Measurements from ENCODE around the gene PIGC. TPM values are rescaled to one million over a fixed set of nuclear protein-coding genes. Genes with fewer than 3 reads are reported as not detected.

The PIGC gene
- total RNA-seq, 4 donors from 2014 or later = 10.8 to 23.1 (median 18.1) TPM

GRCh38 chr1:172404121-172404520 lies 39.7 kb downstream of the PIGC start:
- intact Hi-C loops (cut with DNase I) = loop anchor here (5.0 kb wide), 1 partner anchor 402 kb away; no protein-coding TSS in a partner anchor
- H3K4me3 ChIP-seq = no peak overlapping the region
- H3K27me3 ChIP-seq = no peaks in the 10 kb centered on the region
- no peaks in the 10 kb centered on the region for H3K9me3 ChIP-seq
- H3K4me1 ChIP-seq = peaks cover 0 to 12% (median 0%) of the 10 kb centered on the region in 3 donors
- no peak for TF ChIP-seq CTCF (IDR thresholded peaks at IDR 0.05)
- no peak for TF ChIP-seq POLR2A (IDR thresholded peaks at IDR 0.05)
- no peak overlapping the region for H3K27ac ChIP-seq
- no peaks in the 10 kb centered on the region for H3K36me3 ChIP-seq
- DNase-seq = no peak

- no peaks in the 10 kb centered on the region for H3K27me3 ChIP-seq
- TF ChIP-seq CTCF (IDR thresholded peaks at IDR 0.05) = no peak
- no peak for TF ChIP-seq POLR2A (IDR thresholded peaks at IDR 0.05)
- H3K27ac ChIP-seq = no peak overlapping the region
- H3K4me3 ChIP-seq = no peak overlapping the region
- H3K36me3 ChIP-seq = no peaks in the 10 kb centered on the region
- WGBS, 2 donors = 76 to 93% methylated on average over 1 of the region's 1 CpG
- H3K9me3 ChIP-seq = no peaks in the 10 kb centered on the region
- intact Hi-C loops (cut with DNase I) = loop anchor here (5.0 kb wide), 1 partner anchor 401 kb away; no protein-coding TSS in a partner anchor
- DNase-seq = no peak
- peaks cover 0 to 23% (median 0%) of the 10 kb centered on the region in 3 donors for H3K4me1 ChIP-seq
Observed at GRCh38 chr1:172402878-172403569, 40.8 kb downstream of the PIGC start.

GRCh38 chr1:172401892-172402291 lies 42.0 kb downstream of the PIGC start:
- Histone ChIP-seq H3K27ac (no peak overlapping the region), H3K4me3 (no peak overlapping the region), H3K36me3 (no peaks in the 10 kb centered on the region), H3K4me1 (peaks cover 0 to 35% (median 0%) of the 10 kb centered on the region in 3 donors), H3K27me3 (no peaks in the 10 kb centered on the region), H3K9me3 (no peaks in the 10 kb centered on the region)
- TF ChIP-seq POLR2A (IDR thresholded peaks at IDR 0.05) (no peak), CTCF (IDR thresholded peaks at IDR 0.05) (peak in 1 of 6 experiments; percentile 12)
- intact Hi-C loops (cut with DNase I) = loop anchor here (5.0 kb wide), 1 partner anchor 400 kb away; no protein-coding TSS in a partner anchor
- 83 to 94% methylated on average over 5 of the region's 5 CpGs for WGBS, 2 donors
- no peak for DNase-seq

GRCh38 chr1:172401477-172401876 lies 42.4 kb downstream of the PIGC start:
- no peaks in the 10 kb centered on the region for H3K27me3 ChIP-seq
- no peaks in the 10 kb centered on the region for H3K9me3 ChIP-seq
- no peaks in the 10 kb centered on the region for H3K36me3 ChIP-seq
- no peak overlapping the region for H3K4me3 ChIP-seq
- H3K4me1 ChIP-seq = peaks cover 0 to 37% (median 0%) of the 10 kb centered on the region in 3 donors
- no peak overlapping the region for H3K27ac ChIP-seq
- TF ChIP-seq POLR2A (IDR thresholded peaks at IDR 0.05) (no peak), CTCF (IDR thresholded peaks at IDR 0.05) (no peak)
- intact Hi-C loops (cut with DNase I) = loop anchor here (5.0 kb wide), 1 partner anchor 399 kb away; no protein-coding TSS in a partner anchor
- DNase-seq = no peak

GRCh38 chr1:172400722-172401105 lies 43.2 kb downstream of the PIGC start:
- no peaks in the 10 kb centered on the region for H3K36me3 ChIP-seq
- H3K27me3 ChIP-seq = no peaks in the 10 kb centered on the region
- no peak for DNase-seq
- TF ChIP-seq POLR2A (IDR thresholded peaks at IDR 0.05) (no peak), CTCF (IDR thresholded peaks at IDR 0.05) (no peak)
- intact Hi-C loops (cut with DNase I) = loop anchor here (5.0 kb wide), 1 partner anchor 398 kb away; no protein-coding TSS in a partner anchor
- H3K4me1 ChIP-seq = peaks cover 0 to 37% (median 0%) of the 10 kb centered on the region in 3 donors
- peak overlapping the region in 2 of 4 donors; percentile 60 to 83 for H3K27ac ChIP-seq
- WGBS, 2 donors = 71 to 82% methylated on average over 1 of the region's 1 CpG
- no peak overlapping the region for H3K4me3 ChIP-seq
- no peaks in the 10 kb centered on the region for H3K9me3 ChIP-seq
